Measurements from ENCODE around the gene FAAP20.

Gene FAAP20

DNA sequence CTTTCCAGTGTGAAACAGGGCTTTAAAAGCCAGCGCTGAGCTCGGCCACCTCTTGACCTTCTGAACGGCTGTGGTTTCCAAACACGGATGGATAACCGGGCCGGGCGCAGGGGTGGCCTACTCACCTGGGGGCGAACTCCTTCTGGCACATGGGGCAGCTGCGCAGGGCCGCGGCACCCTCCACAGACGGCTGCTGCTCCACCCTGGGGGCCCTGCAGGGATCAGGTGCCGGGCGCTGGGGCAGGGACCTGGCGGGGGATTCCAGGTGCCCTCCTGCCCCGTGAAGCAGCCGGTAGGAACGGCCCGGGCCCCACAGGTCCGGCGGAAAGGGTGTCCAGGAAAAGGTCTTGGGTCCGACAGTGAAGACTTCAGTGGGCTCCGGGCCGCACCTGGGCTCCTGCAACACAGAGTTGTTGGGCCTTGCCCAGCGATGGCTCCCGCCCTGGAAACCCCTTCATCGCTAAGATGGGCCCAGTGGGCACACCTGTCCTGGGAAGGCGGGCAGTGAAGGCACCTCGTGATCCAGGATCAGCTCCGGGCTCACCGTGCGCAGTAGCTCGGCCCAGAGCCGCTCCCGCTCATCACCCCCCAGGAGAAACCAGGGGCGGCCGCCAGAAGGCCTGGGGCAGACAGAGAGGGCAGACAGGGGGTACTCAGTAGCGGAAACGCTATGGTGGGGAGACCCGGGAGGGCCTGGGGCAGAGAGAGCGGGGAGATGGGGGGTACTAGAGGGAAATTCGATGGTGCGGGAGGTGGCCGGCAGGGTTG, 874 bp downstream of the FAAP20 start:
- no peak for DNase-seq

DNA sequence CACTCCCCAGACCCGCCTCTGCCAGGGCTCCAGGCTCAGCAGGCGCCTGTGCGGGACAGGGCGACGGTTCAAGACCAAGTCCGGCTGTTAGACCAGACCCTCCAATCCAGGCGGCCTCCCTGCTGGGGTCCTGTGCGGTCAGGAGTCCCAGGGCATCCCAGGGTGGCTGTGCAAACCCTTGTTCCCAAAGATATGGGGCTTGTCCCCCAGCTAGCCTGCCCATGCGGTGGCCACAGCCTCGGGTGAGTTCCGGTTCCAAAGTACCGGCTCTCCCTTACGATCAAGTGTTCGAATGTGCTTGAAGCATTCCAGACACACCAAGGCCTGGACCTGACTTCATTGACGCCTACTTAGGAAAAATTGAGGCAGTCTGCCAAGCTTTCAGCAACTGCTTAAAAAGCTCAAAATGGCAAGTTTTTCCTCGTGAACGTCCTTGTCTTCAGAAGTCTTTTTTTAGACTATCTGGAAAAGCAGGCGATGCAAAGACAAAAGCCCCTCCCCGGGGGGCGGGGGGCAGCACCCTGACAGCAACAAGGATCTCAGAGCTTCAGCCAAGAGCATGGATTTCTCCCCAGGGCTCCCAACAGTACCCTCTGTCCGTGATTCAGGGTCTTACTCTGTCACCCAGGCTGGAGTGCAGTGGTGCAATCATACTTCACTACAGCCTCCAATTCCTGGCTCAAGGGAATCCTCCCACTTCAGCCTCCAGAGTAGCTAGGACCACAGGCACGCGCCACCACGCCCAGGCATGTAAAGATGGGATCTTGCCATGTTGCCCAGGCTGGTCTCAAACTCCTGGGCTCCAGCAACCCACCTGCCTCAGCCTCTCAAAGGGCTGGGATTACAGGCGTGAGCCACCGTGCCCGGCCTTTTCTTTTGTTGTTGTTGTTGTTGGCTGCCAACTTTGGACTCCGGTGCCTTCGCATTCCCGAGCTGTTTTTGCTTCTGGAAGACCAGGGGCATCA, 2.3 kb downstream of the FAAP20 start:
- DNase-seq: no peak

DNA sequence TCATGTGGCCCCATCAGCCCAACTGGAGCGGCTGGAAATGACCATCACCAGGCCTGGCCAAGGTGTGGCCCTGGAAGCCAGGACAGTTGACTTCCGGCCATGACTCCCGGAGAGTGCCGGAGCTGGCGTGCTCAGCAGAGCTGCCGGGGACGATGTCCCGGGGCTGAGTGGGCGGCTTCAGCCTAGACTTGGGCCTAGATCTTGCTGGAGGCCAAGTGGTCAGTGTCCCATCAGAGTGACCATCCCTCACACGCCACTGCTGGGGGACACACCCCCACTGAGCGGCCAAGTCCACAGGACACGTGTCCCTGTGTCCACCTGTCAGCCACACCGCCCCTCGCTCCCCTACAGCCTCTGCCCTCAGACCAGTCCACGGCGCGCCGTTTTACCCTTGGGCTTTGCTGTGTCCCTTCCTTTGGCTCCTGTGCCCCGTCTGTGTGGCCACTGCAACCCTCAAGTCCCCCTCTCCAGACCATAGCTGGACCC, 4.0 kb downstream of the FAAP20 start:
- no peak for DNase-seq

DNA sequence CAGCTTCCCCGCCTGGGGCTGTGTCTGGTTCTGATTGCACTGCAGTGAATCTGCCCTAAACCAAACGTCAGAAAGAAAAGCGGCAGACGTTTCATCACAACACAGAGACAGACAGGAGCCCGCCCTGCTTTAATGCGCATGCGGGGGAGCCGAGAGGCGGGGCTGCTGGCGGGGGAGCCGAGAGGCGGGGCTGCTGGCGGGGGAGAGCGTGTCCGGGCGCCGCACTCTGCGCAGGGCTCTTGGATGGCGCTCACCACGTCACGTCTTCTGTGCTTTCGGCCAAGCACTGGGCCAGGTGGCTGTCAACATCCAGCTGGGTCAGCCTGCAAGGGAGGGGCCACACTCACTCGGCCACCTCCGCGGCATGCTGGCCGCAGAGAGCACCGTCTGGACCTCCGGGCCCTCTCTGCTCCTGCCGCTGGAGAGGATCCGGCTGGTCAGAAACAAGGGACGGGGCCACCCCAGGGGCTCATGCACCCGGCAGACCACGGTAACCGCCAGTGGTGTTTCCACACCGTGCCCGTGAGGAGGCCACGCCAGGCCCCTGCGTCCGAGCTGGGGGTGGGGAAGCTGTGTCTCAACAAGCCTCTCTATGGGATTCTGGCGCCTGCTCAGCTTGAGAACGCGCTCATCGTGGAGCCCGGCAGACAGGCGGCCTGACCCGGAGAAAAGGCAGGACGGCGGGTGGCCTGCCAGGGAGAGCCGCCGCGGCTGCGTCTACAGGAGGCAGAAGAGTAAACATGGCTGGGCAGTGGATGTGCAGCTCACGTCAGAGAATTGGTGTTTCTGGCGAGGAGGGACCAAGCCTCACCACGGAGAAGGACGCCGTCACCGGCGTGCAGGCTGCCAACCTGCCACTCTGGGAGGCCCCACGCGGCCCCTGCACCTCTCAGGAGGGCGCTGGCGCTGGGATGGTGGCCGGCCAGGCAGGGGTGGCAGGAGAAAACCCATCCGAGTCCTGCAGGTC, 4.8 kb downstream of the FAAP20 start:
- DNase-seq: peak; percentile 89

DNA sequence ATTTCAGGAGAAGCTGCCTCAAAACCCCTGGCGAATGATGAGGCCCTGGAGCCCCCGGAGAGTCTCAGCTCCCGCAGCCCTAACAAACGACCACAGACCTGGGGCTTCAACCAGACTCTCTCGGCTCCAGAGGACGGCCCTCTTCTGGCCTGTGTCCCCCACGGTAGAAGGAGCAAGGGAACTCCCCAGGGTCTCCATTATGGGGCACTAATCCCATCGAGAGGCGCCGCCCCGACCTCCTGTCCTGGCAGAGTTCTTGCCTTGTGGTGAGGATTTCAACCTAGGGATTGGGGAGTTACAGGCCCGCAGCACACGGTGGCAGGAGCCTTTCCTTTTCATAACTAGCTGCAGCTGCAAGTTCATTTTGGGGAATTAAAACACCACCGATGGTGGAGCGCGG, 6.2 kb downstream of the FAAP20 start:
- DNase-seq: no peak

DNA sequence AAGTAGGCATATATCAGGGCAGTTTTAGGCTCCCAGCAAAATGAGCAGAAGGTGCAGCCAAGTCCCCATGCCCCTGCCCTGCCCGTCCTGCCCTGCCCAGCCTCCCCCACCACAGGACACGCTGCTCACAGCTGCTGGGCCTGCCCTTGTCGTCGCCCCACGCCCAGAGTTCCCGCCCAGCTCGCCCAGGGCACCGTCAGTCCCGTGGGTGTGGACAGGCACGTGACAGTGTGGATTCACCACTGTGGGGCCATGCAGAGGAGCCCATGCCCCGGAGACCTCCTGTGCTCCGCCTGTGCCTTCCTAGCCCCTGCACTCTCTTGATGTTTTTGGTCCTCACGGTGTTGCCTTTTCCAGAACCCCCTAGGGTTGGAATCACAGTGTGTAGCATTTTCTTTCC, 7.0 kb downstream of the FAAP20 start:
- DNase-seq: no peak

DNA sequence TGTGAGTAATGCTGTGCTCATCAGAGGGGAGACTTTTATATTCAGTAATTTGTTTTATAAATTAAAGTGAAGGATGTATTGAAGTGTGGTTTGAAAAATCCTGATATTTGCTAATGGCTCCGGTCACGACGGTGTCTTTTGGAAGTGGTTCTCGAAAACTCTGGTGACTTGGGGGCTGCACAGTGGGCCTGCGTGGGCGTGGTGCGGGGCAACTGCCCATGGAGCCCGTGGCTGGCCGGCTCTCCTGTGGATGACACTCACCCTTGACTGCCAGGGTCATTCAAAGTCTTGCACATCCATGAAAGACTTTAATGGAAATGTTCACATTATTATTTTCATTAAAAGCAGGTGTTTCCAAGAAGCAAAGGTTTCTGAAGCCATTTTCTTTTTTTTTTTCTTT, 7.7 kb downstream of the FAAP20 start:
- no peak for DNase-seq

DNA sequence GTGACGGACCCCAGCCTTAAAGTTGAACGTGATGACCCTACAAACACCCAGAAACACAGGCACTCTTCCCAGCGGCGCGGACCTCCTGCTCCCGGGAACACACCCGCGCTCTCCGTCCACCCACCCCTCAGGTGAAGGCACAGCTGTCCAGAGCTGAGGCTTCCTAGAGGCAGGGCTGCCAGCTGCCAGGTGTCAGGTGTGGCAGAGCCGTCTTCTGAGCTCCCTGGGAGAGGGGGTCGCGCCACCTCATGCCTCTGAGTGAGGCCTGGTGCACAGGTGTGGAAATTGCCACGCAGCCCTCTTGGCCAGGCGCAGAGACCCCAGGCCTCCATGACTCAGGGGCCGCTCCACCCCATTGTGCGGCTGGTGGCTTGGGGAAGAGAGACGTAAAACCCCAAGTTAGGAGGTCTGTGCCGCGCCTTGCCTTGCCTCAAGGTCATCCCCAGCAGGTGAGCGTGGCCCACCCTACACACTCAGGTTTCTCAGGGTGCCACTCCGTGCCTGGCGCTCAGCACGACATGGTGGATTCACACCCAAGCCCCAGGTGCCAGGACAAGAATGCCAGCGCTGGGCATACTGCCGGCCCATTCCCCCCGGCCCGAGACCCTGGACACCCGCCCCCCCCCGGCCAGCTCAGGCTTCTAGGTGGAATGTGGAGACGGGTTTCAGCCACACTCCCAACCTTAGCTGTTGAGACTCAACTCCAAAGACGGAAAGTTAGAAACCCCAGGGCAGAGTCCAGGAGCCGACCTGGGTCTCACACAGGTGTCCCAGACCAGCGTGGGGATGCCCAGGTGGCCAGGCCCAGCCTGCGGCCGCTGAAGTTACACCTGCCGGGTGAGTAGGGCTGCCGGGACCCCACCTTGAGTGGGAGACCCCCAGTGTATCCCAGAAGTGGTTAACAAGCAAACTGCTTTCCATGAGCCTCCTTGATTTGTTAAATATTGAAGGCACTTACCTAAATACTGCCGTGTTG, 8.4 kb downstream of the FAAP20 start:
- DNase-seq: no peak

DNA sequence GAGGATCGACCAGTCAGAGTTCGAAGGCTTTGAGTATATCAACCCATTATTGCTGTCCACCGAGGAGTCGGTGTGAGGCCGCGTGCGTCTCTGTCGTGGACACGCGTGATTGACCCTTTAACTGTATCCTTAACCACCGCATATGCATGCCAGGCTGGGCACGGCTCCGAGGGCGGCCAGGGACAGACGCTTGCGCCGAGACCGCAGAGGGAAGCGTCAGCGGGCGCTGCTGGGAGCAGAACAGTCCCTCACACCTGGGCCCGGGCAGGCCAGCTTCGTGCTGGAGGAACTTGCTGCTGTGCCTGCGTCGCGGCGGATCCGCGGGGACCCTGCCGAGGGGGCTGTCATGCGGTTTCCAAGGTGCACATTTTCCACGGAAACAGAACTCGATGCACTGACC, 9.6 kb downstream of the FAAP20 start:
- no peak for DNase-seq

DNA sequence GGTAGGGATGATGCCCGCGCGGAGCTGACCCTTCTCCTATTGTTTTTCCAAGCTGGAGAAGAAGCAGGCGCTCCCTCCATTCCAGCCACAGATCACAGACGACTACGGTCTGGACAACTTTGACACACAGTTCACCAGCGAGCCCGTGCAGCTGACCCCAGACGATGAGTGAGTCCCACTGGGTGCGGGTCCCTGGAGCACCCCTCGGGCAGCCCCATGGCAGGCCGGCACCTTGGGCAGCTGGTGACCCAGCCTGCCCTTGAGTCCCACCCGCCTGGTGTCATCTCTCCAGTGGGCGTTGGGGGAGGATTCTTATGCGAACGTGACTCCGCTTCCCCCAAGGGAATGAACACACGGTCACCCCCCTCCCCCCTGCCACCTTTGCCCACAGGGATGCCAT, 10.0 kb downstream of the FAAP20 start:
- no peak for DNase-seq

DNA sequence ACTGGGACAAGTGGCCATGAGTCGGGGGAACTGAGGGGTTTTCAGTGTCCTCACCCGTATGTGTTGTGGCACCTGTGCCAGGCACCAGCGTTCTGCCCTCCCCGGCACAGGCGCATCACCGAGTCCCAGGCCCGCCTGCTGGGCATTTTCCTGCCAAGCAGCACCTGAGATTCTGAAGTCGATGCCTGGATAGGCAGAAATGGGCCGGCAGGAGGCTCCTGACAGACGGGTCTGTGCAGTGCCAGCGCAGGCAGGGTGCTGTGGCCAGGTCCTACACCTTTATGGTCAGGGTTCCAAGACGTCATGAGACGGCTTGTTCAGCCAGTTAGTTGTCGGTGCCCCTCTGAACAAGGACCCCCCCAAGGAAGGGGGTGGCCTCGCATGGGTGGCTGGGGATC, 10.6 kb downstream of the FAAP20 start:
- no peak for DNase-seq

DNA sequence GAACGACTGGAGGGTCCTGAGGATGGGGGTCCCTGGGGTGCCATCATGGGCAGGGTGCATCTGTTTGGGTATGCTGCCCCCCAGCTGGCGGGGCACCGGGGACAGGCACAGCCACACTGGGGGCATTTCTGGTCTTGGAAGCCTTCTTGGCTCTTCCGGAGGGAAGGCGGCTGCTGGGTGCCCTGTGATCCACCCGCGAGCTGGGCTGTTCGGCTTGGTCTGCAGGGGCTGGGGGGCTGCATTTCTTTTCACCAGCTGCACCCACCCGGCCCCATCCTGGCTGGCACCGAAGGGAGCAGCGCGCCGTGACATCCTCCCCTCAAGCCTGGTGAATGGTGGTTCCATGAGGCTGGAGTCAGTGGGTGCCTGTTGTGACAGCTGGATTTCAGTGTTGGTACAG, 12.2 kb downstream of the FAAP20 start:
- no peak for DNase-seq

DNA sequence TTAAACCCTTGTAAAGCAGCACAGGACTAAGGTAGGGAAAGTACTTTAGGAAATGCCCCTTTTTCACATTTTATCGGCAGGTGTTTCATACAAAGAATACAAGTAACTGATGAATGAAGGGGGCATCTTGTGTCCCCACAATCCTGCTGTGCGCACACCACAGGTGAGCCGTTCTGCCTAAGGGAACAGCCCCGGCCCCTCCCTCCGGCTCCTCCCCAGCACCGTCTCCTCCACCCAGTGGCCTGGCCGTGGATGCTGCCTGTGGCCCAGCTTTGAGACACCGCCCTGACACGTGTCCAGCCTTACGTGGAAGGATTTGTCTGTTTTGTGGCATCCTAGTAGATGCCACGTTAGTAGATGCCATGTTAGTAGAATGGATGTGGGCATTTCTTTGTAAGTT, 12.8 kb downstream of the FAAP20 start:
- no peak for DNase-seq

DNA sequence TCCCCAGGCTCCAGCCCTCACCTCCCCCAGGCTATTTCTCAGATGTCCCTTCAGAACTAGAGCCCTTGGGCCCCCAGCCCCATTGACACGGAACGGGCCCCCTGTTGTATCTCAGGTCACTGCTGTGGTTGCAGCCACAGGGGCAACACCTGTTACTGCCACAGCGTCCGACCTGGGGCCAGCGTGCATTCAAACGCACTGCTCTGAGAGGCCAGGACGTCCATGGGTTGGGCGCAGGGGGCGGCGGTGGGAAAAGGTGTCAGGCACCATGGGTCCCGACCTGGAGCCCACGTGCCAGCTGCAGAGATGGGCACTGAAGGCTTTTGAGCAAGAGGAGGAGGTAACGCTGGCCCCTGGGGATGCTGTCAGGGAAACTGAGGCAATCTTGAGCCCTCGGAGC, 13.3 kb downstream of the FAAP20 start:
- DNase-seq: no peak

DNA sequence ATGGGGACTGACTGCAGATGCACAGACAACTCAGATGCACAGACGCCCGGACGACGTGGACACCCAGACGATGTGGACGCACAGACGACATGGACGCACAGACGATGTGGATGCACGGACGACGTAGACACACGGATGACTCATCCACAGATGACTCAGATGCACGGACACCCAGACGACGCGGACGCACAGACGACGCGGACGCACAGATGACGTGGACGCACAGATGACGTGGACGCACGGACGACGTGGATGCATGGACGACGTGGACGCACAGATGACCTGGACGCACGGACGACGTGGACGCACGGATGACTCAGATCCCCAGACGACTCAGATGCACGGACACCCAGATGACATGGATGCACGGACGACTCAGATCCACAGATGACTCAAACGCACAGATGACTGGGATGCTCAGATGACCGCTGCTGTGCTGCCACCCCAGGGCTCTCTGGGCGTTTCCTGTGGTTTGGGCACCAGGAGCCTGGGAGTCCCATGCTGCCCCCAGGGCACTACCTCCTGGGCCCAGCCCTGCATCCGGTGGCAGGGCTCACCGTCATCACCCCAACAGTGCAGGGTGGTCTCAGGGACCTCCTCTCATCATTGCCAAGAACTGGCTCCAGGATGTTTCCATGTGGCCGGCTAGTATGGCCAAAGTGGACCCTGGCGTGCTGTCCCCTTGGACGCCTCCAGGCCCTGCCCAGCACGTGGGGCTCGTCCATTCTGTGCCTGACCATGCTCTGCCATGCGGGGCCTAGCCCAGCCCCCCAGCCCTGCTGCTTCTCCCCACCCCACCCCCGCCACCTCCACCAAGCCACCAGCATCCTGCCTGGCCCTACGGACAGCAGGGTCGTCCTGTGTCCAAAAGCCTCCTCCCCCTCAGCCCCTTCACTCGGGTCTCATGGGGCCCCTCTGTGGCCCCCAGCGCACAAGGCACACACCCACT, 14.0 kb downstream of the FAAP20 start:
- DNase-seq: no peak

DNA sequence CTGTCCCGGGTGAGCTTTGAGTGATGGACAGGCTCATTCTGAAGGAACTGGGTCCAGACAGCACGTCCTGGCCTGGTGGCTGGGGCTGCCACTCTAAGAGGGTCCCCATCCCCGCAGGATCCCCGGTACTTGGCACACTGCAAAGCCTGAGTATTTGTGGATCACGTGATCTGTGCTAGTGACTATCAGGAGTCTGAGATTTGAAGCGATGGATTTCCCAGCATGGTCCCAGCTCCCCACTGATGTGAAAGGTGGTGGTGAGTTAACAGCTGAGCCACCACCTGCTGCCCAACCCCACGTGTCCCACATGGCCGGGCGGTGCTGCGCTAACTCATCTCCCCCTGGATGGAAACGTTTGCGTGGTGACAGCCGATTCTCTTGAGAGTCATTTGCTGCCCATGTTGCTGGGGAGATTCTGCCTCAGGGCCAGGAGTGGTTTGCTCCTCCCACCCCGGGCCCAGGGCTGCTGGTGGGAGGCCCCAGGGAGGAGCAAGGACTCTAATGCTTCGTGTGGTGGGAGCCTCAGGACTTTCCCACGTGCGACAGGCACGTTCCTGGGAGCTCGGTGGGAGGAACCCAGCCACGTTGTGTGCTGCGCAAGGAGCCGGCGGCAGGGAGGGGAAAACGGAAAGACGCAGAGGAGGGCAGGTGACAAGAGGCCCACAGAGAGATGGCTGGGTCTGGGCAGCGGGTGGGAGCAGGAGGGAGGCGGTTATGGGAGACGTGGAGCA, 15.1 kb downstream of the FAAP20 start:
- DNase-seq: no peak

DNA sequence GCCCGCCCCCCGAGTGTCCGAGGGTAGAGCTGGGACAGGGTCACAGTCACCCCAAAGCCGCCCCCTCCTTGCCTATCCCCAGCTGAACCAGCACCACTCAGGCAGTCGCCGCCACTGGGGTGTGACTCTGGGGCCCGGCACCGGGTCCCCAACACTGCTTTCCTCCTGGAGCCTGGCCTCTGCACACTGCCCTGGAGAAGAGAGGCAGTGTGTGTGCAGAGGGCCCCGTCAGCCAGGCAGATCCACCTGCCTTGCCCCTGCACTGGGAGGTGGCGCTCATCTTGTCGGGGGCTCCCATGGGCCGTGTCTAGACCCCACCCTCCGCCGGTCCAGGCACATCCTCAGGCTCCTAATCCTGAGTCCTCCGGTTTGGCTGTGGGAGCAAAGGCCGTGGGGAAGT, 15.7 kb downstream of the FAAP20 start:
- no peak for DNase-seq

DNA sequence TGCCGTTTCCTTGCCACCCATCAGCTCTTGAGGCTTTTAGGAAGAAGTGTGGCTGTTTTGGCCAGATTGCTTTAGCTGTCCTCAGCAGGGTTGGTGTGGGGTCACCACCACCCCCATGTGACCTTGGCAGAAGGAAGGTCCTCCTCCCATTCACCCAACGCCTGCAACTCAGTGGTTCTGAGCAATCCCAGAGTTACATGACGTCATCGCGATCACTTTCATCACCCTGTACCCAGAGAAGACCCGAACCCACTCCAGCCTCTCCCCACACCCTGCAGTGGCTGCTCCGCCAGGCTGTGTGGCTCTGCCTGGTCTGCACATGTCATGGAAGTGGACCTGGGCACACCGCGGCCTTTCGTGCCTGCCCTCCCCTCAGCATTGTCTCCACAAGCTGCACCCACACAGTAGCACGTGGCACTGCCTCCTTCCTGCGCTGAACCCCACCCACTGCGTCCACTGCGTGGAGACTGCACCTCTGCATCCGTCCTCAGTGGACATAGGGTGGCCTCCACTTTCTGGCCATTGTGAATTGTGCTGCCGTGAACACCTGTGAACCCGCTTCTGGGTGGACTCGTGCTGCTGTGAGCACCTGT, 16.5 kb downstream of the FAAP20 start:
- DNase-seq: no peak

DNA sequence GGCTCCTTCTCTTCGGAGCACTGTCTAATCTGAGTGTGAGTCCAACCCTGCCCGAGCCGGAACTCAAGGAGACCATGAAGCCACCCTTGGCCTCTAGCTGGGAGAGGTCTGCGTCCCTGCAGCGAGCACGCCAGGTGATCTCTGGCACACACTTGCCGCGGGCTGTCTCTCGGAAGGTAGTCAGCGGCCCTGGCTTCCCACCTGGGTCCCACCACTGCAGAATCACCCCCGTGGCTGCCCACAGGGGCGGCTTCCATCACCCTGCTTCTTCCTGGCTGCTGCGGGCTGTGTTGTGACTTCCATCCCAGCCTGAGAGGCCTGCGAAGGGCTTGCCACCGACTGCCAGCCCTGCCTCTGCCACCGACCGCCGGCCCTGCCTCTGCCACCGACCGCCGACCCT, 17.0 kb downstream of the FAAP20 start:
- DNase-seq: no peak

Measured in SHP77 treated with DMSO at 0.1 percent for 48 hours (cell line).